PC-3 (cell line): ENCODE measurements around the gene PINLYP. TPM values are rescaled to one million over a fixed set of nuclear protein-coding genes. Genes with fewer than 3 reads are reported as not detected.
A peak's percentile ranks its signal among the peaks of the same experiment; 100 is the strongest.

Experiments
- ATAC-seq: fragments of 200-7000 bp; cut with Tn5 transposase; 2 replicates; pipeline ENCODE4 v1.9.1; 2020; ENCODE audit warnings: mild to moderate bottlenecking, moderate library complexity
- BruUV-seq: library from RNA; stranded (reverse); fragments of 400-500 nt; replicated peaks from 2 replicates; lab custom pipeline; 2021; lab: Mats Ljungman, UMichigan
- CTCF ChIA-PET: fragments of 300-600 bp; sonication (Branson Sonifier 250); formaldehyde crosslinking; loops from one replicate; lab custom pipeline; 2022; ENCODE audit warnings: antibody characterized with exemption; lab: Charles Lee
- POLR2A ChIA-PET: fragments of 300-600 bp; sonication (Branson Sonifier 250); formaldehyde crosslinking; loops from one replicate; lab custom pipeline; 2022; ENCODE audit warnings: antibody characterized with exemption; ENCODE audit not compliant: unreplicated experiment; lab: Charles Lee
- DNase-seq: peaks from one replicate; pipeline ENCODE4 v3.0.0-alpha.2; 2015
- H2AFZ ChIP-seq: fragments of 300-600 bp; sonication (generic); 2 replicates; pipeline ENCODE4 v1.6.0; 2016; ENCODE audit warnings: antibody characterized with exemption, low read length
- H3F3A ChIP-seq: fragments of 300-600 bp; sonication (generic); one replicate; pipeline ENCODE4 v1.6.0; 2017; ENCODE audit warnings: antibody characterized with exemption, low read length, control low read depth, mild to moderate bottlenecking; ENCODE audit not compliant: unreplicated experiment
- H3K27ac ChIP-seq: fragments of 300-600 bp; sonication (generic); 2 replicates; pipeline ENCODE4 v1.5.1; 2016; ENCODE audit warnings: mild to moderate bottlenecking, low read length
- H3K27me3 ChIP-seq: fragments of 300-600 bp; sonication (generic); 2 replicates; pipeline ENCODE4 v1.6.1; 2016; ENCODE audit warnings: low read length, mixed read lengths
- H3K36me3 ChIP-seq: fragments of 300-600 bp; sonication (generic); 2 replicates; pipeline ENCODE4 v1.6.1; 2016; ENCODE audit warnings: low read depth, mixed run types, low read length, mixed read lengths
- H3K4me1 ChIP-seq: fragments of 300-600 bp; sonication (generic); 2 replicates; pipeline ENCODE4 v1.5.1; 2016; ENCODE audit warnings: low read length; ENCODE audit not compliant: insufficient read depth
- H3K4me2 ChIP-seq: fragments of 300-600 bp; sonication (generic); 2 replicates; pipeline ENCODE4 v1.6.0; 2016; ENCODE audit warnings: low read length
- H3K4me3 ChIP-seq: fragments of 300-600 bp; sonication (generic); 2 replicates; pipeline ENCODE4 v1.5.1; 2016; ENCODE audit warnings: mild to moderate bottlenecking, low read length, mixed read lengths
- H3K79me2 ChIP-seq: fragments of 300-600 bp; sonication (generic); 2 replicates; pipeline ENCODE4 v1.6.1; 2017; ENCODE audit warnings: low read length, mixed read lengths
- H3K9ac ChIP-seq: fragments of 300-600 bp; sonication (generic); 2 replicates; pipeline ENCODE4 v1.6.0; 2016; ENCODE audit warnings: mild to moderate bottlenecking, low read length
- H3K9me2 ChIP-seq: fragments of 300-600 bp; sonication (generic); replicated peaks from 2 replicates; pipeline ENCODE4 v1.6.1; 2016; ENCODE audit warnings: mixed run types, low read length, mixed read lengths
- H3K9me3 ChIP-seq: fragments of 300-600 bp; sonication (generic); 2 replicates; pipeline ENCODE4 v1.6.1; 2016; ENCODE audit warnings: low read length, mixed read lengths
- H4K20me1 ChIP-seq: fragments of 300-600 bp; sonication (generic); 2 replicates; pipeline ENCODE4 v1.6.1; 2016; ENCODE audit warnings: low read length, mixed read lengths
- CTCF ChIP-seq: fragments of 300-600 bp; sonication (generic); conservative IDR thresholded peaks from 2 replicates; pipeline ENCODE4 v1.5.1; 2017; ENCODE audit warnings: antibody characterized with exemption, low read depth, mild to moderate bottlenecking, low read length
- EZH2 ChIP-seq: fragments of 300-600 bp; sonication (generic); IDR thresholded peaks from one replicate; pipeline ENCODE4 v1.6.1; 2017; ENCODE audit warnings: antibody characterized with exemption, mild to moderate bottlenecking, low read length; ENCODE audit not compliant: unreplicated experiment
- EZH2phosphoT487 ChIP-seq: fragments of 300-600 bp; sonication (generic); IDR thresholded peaks from 2 replicates; pipeline ENCODE4 v1.6.1; 2018; ENCODE audit warnings: mild to moderate bottlenecking, antibody characterized with exemption, low read length, borderline replicate concordance
- intact Hi-C: fragments of 100-400 bp; cut with micrococcal nuclease; formaldehyde crosslinking; loops from 2 replicates; pipeline ENCODE4 v1.9.0; 2023
- total RNA-seq: library from RNA; depleted of rRNA; stranded (reverse); fragments of >200 nt; gene quantifications from 2 replicates; pipeline ENCODE4 v1.2.3, GENCODE V29; 2014

Gene PINLYP
- total RNA-seq, 1 experiment from 2014 or later: 0.18 TPM

- no peak overlapping the region for H3K9ac ChIP-seq
Measured at GRCh38 chr19:43597876-43598275, 22.3 kb downstream of the PINLYP start.

GRCh38 chr19:43598445-43599240, 23.0 kb downstream of the PINLYP start:
- DNase-seq (no peak), ATAC-seq (no peak)
- no peaks in the 10 kb centered on the region for H3F3A ChIP-seq
- no peaks in the 10 kb centered on the region; the same call in 1 of the 2 replicates for H3K36me3 ChIP-seq
- no peak overlapping the region for H2AFZ ChIP-seq
- no TSS peak for BruUV-seq
- peaks cover 14% of the 10 kb centered on the region for H3K4me1 ChIP-seq
- no peaks in the 10 kb centered on the region for H3K9me3 ChIP-seq
- intact Hi-C loops: no loop called here
- peak overlapping the region; percentile 78; the same call in 1 of the 2 replicates for H3K4me3 ChIP-seq
- peaks cover 47% of the 10 kb centered on the region for H3K79me2 ChIP-seq
- H3K4me2 ChIP-seq: peak overlapping the region; percentile 91
- no peaks in the 10 kb centered on the region for H3K9me2 ChIP-seq
- CTCF ChIA-PET: no interaction called here
- no peaks in the 10 kb centered on the region for H4K20me1 ChIP-seq
- H3K9ac ChIP-seq: no peak overlapping the region
- no peaks in the 10 kb centered on the region for H3K27me3 ChIP-seq
- POLR2A ChIA-PET: no interaction called here
- H3K27ac ChIP-seq: no peak overlapping the region
- TF ChIP-seq EZH2phosphoT487 (no peak), CTCF (no peak), EZH2 (no peak)

More at GRCh38 chr19:43597876-43598275, 22.3 kb downstream of the PINLYP start:
- ATAC-seq: no peak
- Histone ChIP-seq H3K36me3 (no peaks in the 10 kb centered on the region; the same call in 1 of the 2 replicates), H2AFZ (no peak overlapping the region), H3K27ac (no peak overlapping the region), H3K4me3 (peak overlapping the region; percentile 78), H3K4me1 (peaks cover 14% of the 10 kb centered on the region), H3K79me2 (peaks cover 47% of the 10 kb centered on the region), H4K20me1 (no peaks in the 10 kb centered on the region), H3K27me3 (no peaks in the 10 kb centered on the region), H3K9me2 (no peaks in the 10 kb centered on the region), H3K9me3 (no peaks in the 10 kb centered on the region), H3K4me2 (peak overlapping the region; percentile 91), H3F3A (no peaks in the 10 kb centered on the region)
- no peak for TF ChIP-seq EZH2phosphoT487
- no peak for TF ChIP-seq CTCF
- TF ChIP-seq EZH2: no peak
- DNase-seq: no peak
- no TSS peak for BruUV-seq
- intact Hi-C loops: no loop called here
- POLR2A ChIA-PET: no interaction called here
- CTCF ChIA-PET: no interaction called here
